ENCODE measurements around the gene TMEM185B. TPM values are rescaled to one million over a fixed set of nuclear protein-coding genes. Genes with fewer than 3 reads are reported as not detected.

Gene TMEM185B
- total and polyA plus RNA-seq, 2 donors (not counting 3 experiments of a cell fraction or from before 2014, with no cell fraction given) = 29.9 to 31.8 TPM

DNA sequence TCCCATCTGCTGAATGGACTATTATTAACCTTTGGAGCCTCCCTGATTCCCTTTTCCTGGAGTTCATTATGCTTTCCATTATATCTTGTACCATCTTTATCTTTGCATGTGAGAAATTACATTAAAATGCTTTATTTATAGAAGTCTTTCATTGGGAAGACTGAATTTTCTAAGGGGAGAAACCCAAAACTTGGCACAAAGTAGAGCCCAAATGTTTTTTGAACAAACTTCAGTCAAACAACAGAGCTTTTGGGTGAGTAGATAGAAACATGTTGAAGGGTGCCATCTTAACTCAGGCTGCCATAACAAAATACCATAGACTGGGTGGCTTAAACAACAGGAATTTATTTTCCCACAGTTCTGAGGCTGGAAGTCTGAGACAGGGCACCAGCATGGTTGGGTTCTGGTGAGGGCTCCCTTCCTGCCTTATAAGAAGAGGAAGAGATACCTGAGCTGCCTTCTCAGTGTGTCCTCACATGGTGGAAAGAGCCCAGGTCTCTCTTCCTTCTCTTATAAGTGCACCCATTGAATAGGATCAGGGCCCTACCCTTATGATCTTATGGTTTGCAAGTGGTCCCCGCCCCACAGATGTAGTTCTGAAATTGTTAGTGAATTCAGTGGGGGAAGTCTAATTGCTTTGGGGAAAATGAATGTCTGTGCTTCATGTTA lies 48.6 kb upstream of the TMEM185B start:
- no peak for DNase-seq (ENCODE audit: low read depth, low spot score)
- H3K4me1 ChIP-seq (ENCODE audit: control insufficient read depth, extremely low read depth, insufficient read depth, low read length) = peaks cover 24% of the 10 kb centered on the region
- H3K4me2 ChIP-seq (ENCODE audit: insufficient read depth, low read length) = no peak overlapping the region
- H3K79me2 ChIP-seq (ENCODE audit: control insufficient read depth, insufficient read depth, low read length) = peaks cover 92% of the 10 kb centered on the region
- H3K27me3 ChIP-seq (ENCODE audit: control insufficient read depth in 2 of 2, insufficient read depth in 2 of 2, low read length in 2 of 2) = no peaks in the 10 kb centered on the region
- H3K36me3 ChIP-seq (ENCODE audit: control insufficient read depth in 2 of 2, extremely low read depth in 1 of 2, insufficient read depth in 2 of 2, low read length in 2 of 2) = no peaks in the 10 kb centered on the region
- no peaks in the 10 kb centered on the region for H3K9me1 ChIP-seq (replicated peaks; ENCODE audit: control insufficient read depth, extremely low read depth, insufficient read depth, low read length)
- H3K4me3 ChIP-seq (replicated peaks in 1 of 3; ENCODE audit: insufficient read depth in 1 of 3, low read depth in 1 of 3, low read length in 3 of 3) = no peak overlapping the region
- peaks cover 10% of the 10 kb centered on the region for H4K20me1 ChIP-seq (replicated peaks; ENCODE audit: control insufficient read depth, extremely low read depth, insufficient read depth, low read length)
- no peak overlapping the region for H3K27ac ChIP-seq (ENCODE audit: insufficient read depth, low read depth, low read length)
- H3K9me3 ChIP-seq (replicated peaks; ENCODE audit: control insufficient read depth, insufficient read depth, low read length) = no peaks in the 10 kb centered on the region
- ChIA-PET POLR2A (no interaction called here), CTCF (no interaction called here)
- BruUV-seq (replicated peaks) = no TSS peak
- TF ChIP-seq, protein P1, sequence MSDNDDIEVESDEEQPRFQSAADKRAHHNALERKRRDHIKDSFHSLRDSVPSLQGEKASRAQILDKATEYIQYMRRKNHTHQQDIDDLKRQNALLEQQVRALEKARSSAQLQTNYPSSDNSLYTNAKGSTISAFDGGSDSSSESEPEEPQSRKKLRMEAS (IDR thresholded peaks at IDR 0.05; ENCODE audit: insufficient read depth, insufficient read length) = no peak
- TF ChIP-seq EZH2 (IDR thresholded peaks at IDR 0.05; ENCODE audit: borderline replicate concordance, low read depth, low read length, severe bottlenecking) = no peak
- TF ChIP-seq JUN (IDR thresholded peaks at IDR 0.05; ENCODE audit: borderline replicate concordance, insufficient read depth, insufficient read length, low read depth) = no peak
- no peak for TF ChIP-seq FOS (IDR thresholded peaks at IDR 0.05; ENCODE audit: borderline replicate concordance, insufficient read depth, low read length)
- no peak for TF ChIP-seq GATA2 (IDR thresholded peaks at IDR 0.05; ENCODE audit: insufficient read depth, insufficient read length, low read depth, low read length)
- no peak for TF ChIP-seq POLR2A (IDR thresholded peaks at IDR 0.05; ENCODE audit: low read depth, low read length)
- TF ChIP-seq, protein P2, sequence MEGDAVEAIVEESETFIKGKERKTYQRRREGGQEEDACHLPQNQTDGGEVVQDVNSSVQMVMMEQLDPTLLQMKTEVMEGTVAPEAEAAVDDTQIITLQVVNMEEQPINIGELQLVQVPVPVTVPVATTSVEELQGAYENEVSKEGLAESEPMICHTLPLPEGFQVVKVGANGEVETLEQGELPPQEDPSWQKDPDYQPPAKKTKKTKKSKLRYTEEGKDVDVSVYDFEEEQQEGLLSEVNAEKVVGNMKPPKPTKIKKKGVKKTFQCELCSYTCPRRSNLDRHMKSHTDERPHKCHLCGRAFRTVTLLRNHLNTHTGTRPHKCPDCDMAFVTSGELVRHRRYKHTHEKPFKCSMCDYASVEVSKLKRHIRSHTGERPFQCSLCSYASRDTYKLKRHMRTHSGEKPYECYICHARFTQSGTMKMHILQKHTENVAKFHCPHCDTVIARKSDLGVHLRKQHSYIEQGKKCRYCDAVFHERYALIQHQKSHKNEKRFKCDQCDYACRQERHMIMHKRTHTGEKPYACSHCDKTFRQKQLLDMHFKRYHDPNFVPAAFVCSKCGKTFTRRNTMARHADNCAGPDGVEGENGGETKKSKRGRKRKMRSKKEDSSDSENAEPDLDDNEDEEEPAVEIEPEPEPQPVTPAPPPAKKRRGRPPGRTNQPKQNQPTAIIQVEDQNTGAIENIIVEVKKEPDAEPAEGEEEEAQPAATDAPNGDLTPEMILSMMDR (IDR thresholded peaks at IDR 0.05; ENCODE audit: extremely low read depth in 1 of 2, insufficient read depth in 1 of 2, low read depth in 1 of 2, low read length in 2 of 2) = no peak
- no peak for TF ChIP-seq POLR2AphosphoS5 (IDR thresholded peaks at IDR 0.05; ENCODE audit: insufficient read depth, low read depth, low read length)
- no peak for TF ChIP-seq MYC (IDR thresholded peaks at IDR 0.05; ENCODE audit: low read depth, low read length)
- intact Hi-C loops (cut with micrococcal nuclease) = no loop called here
- H2AFZ ChIP-seq (ENCODE audit: low read depth, low read length) = no peak overlapping the region
- H3K9ac ChIP-seq (replicated peaks; ENCODE audit: extremely low read depth, insufficient read depth, low read length) = no peak overlapping the region
- FAIRE-seq = no peak
- dilution Hi-C loops (cut with MboI; ENCODE audit: extremely low pct_ligation_motif_present, low sequenced_read_pairs) = no loop called here
